ENCODE data around the gene SPNS2. TPM values are rescaled to one million over a fixed set of nuclear protein-coding genes. Genes with fewer than 3 reads are reported as not detected.

Gene SPNS2
- 10.5 to 21.5 TPM (median 17.8 TPM) in 5 replicates for total RNA-seq (2022; extraction: Qiagen RNA extraction)

DNA sequence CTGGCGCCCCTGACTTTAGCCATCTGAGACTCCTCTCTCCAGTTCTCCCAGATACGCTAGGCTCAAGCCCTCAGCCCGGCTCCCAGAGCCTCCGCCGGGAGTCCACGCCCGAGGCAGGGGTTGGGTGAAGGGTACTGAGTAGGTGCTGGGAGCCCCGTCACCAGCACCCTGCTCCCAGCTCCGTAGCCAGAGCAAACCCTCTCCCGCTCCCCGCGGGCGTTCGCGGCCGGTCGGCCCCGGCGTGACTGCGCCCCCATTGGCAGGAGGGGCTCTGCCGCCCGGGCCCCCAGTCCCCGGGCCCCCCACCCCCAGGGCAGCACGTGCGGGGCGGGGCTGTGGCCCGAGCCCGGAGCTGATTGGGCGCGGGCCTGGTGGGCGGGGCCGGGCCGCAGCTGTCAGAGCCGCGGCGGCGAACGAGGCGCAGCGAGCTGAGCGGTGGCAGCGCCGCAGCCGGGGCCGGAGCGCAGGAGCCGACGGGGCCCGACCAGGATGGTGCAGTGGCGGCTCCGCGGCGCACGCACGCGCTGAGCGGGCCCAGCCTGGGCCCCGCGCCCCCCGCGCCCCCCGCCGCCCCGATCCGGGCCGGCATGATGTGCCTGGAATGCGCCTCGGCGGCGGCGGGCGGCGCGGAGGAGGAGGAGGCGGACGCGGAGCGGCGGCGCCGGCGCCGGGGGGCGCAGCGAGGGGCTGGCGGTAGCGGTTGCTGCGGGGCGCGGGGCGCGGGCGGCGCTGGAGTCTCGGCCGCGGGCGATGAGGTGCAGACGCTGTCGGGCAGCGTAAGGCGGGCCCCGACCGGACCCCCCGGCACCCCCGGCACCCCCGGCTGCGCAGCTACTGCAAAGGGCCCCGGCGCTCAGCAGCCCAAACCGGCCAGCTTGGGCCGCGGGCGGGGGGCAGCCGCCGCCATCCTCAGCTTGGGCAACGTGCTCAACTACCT lies at the start of gene SPNS2:
Gene SPNS2, plus strand, starts transcription at position 421 of the 937 bp plus-strand sequence. Its CDS starts 167 bp downstream, at position 588.

DNA sequence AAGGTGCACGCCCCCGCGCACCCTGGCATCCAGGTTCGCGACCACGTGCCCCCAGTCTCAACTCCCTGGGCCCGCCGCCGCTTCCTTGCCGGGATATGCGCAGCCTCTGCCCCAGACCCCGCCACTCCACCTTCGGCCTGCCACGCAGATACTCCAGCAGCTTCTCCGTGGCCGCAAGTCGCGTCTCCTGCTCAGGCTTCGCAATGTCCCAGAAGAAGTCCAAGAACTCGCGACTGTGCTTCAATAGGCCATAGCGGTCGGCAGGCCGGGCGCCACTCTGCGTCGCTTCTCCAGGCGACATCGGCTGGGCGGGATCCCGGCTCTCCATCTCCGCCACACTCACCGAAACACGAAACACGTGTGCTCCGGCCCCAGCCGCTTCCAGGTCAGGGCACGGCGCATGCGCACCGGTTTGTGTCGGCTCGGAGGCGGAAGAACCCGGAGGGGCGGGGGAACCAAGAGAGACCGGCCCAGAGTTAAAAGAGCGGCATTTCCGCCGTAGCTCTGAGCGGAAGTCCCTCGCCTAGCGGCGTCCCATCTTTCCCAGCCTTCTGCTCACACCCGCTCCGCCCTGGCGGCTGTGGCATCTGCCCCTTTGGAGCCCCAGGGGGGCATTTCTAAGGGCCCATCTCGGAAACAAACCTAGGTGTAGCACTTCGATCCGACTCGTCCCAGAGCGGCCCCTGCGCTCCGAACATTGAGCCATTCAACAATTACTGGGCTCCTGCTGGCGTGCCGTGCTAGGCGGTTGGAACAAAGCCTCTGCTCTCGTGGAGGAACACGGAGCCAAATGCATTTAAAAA lies 56.5 kb downstream of the SPNS2 start, which contains the start of gene MYBBP1A:
Gene MYBBP1A, minus strand, starts transcription at position 388 of the 803 bp plus-strand sequence. Its CDS starts 60 bp downstream, at position 328.

DNA sequence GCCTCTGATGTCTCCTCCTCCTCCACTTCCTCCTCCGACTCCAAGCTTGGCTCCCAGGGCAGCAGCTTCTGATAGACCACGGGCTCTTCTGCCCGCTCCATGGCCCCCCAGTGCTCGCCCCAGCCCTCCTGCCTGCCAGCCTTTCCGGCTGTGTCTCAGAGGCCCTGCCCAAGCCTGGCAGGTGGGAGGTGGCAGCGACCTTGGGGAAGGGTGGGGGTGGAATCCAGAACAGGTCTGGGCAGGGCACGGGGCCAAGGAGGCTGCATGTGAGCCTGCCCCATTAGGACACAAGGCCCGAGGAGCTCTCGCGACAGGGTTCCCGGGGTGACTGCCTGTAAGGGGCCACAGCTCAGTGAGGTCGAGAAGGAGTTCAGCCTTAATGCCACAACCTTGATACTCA lies 61.7 kb downstream of the SPNS2 start, which contains the start of gene GGT6:
Gene GGT6, minus strand, starts transcription at position 157 of the 400 bp plus-strand sequence. Its CDS starts 56 bp downstream, at position 101.

DNA sequence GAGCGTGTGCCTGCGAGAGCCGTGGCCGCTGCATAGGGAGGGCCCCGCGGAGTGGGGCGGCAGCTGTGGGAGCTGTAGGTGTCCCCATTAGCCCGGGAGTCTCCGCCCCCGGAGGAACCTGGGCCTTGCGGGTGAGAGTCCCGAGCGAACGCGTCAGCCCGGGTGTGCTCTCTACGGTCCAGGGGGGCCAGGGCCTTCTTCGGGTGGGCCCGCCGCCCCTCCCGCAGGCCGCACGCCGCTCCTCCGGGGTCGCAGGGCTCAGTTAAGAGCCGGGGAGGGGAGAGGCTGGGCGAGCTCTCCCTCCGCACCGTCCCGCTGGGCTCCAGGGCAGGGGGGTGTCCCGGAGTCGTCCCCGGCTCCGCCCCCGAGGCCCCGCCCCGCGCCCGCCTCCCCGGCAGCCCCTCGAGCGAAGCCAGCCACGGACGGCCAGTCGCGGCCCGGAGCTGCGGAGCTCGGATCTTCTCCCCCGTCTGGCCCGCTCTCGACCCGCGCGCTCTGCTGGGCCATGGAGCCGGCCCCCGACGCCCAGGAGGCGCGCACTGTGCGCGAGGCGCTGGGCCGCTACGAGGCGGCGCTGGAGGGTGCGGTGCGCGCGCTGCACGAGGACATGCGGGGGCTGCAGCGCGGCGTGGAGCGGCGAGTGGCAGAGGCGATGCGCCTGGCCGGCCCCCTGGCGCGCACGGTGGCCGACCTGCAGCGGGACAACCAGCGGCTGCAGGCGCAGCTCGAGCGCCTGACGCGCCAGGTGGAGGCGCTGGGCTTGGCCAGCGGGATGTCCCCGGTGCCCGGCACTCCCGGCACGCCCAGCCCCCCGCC lies 85.6 kb downstream of the SPNS2 start, which contains the start of gene SMTNL2:
Gene SMTNL2, plus strand, starts transcription at position 429 of the 816 bp plus-strand sequence. Its CDS starts 77 bp downstream, at position 506.

Other genes starting within 250 kb of the SPNS2 start
- gene ANKFY1, start 234.9 kb upstream of the SPNS2 start, total RNA-seq (2022; extraction: Qiagen RNA extraction), result 21.4 to 37.9 TPM (median 35.6 TPM) in 5 replicates
- gene UBE2G1, start 132.2 kb upstream of the SPNS2 start, total RNA-seq (2022; extraction: Qiagen RNA extraction), result 64.0 to 92.5 TPM (median 86.2 TPM) in 5 replicates
- 0.09 to 0.12 TPM in 2 of 5 replicates, not detected in the others for gene SPNS3, start 64.9 kb upstream of the SPNS2 start, total RNA-seq (2022; extraction: Qiagen RNA extraction)
- gene MYBBP1A, start 56.5 kb downstream of the SPNS2 start, total RNA-seq (2022; extraction: Qiagen RNA extraction), result 72.5 to 112 TPM (median 108 TPM) in 5 replicates
- not detected in 5 replicates for gene GGT6, start 61.7 kb downstream of the SPNS2 start, total RNA-seq (2022; extraction: Qiagen RNA extraction)
- 0.23 to 0.89 TPM (median 0.28 TPM) in 5 replicates for gene SMTNL2, start 85.6 kb downstream of the SPNS2 start, total RNA-seq (2022; extraction: Qiagen RNA extraction)
- gene ALOX15, start 142.8 kb downstream of the SPNS2 start, total RNA-seq (2022; extraction: Qiagen RNA extraction), result 0.07 to 0.24 TPM (median 0.15 TPM) in 5 replicates
- gene PELP1, start 205.3 kb downstream of the SPNS2 start, total RNA-seq (2022; extraction: Qiagen RNA extraction), result 53.4 to 77.7 TPM (median 76.7 TPM) in 5 replicates
- 46.9 to 68.9 TPM (median 57.2 TPM) in 5 replicates for gene ARRB2, start 211.8 kb downstream of the SPNS2 start, total RNA-seq (2022; extraction: Qiagen RNA extraction)
- 36.7 to 41.6 TPM (median 39.5 TPM) in 5 replicates for gene MED11, start 232.5 kb downstream of the SPNS2 start, total RNA-seq (2022; extraction: Qiagen RNA extraction)
- gene ZMYND15, start 241.0 kb downstream of the SPNS2 start, total RNA-seq (2022; extraction: Qiagen RNA extraction), result 0.32 to 0.52 TPM (median 0.40 TPM) in 5 replicates
- 13.7 to 21.8 TPM (median 21.1 TPM) in 5 replicates for gene CXCL16, start 241.0 kb downstream of the SPNS2 start, total RNA-seq (2022; extraction: Qiagen RNA extraction)

Data from A549 treated with dexamethasone at 1 μM for 4 hours (cell line).